ENCODE results near the gene GSE1.

- no peak for TF ChIP-seq ESRRA (IDR thresholded peaks at IDR 0.05; ENCODE audit: borderline replicate concordance, low read depth)
- no peak for TF ChIP-seq PURB (CRISPR knock-in tag; IDR thresholded peaks at IDR 0.05; ENCODE audit: low read depth)
- no peak for TF ChIP-seq NFIX (CRISPR knock-in tag; IDR thresholded peaks at IDR 0.05; ENCODE audit: low read depth)
- TF ChIP-seq ZFP91 (CRISPR knock-in tag; IDR thresholded peaks at IDR 0.05): no peak
- TF ChIP-seq TAF15 (IDR thresholded peaks at IDR 0.05; ENCODE audit: low read depth, low read length): no peak
- TF ChIP-seq HNRNPLL (IDR thresholded peaks at IDR 0.05; ENCODE audit: low read depth, low read length, poor library complexity, severe bottlenecking): no peak
Measured at GRCh38 chr16:85682516-85682915, 69.4 kb downstream of the GSE1 start.
